ENCODE results near the gene NTM.

The NTM gene

DNA sequence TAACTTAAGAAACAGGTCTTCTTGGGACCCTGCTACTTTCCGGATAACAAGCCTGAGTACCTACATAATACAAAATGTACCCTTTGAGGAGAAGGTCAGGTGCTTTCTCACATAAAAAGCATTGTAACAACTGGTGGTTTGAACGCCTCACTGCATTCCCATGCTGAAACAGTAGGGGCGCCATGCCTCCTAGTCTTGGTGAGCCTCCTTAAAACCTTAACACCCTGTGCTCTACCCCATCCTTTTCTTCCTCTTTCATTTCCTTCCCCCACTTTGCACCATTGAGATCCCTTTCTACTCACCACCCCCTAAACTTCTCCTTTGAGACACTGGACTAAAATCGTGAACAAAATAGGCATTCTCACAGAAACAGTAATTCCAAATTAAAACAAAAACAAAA, 729.3 kb downstream of the NTM start:
- TF ChIP-seq SP2 (tag by site-specific recombination; IDR thresholded peaks at IDR 0.05) (no peak), ZBTB17 (tag by site-specific recombination; IDR thresholded peaks at IDR 0.05) (no peak), ZNF76 (tag by site-specific recombination; IDR thresholded peaks at IDR 0.05; ENCODE audit: borderline replicate concordance, low read depth) (no peak), ZNF664 (tag by site-specific recombination; IDR thresholded peaks at IDR 0.05) (no peak), ZBTB8A (tag by site-specific recombination; IDR thresholded peaks at IDR 0.05) (no peak), ZNF610 (tag by site-specific recombination; IDR thresholded peaks at IDR 0.05; ENCODE audit: borderline replicate concordance) (no peak), ZNF433 (tag by site-specific recombination; IDR thresholded peaks at IDR 0.05; ENCODE audit: low read depth) (no peak), ZNF112 (tag by site-specific recombination; IDR thresholded peaks at IDR 0.05) (no peak), ZNF626 (tag by site-specific recombination; IDR thresholded peaks at IDR 0.05) (no peak)
- TF ChIP-seq, protein P1, sequence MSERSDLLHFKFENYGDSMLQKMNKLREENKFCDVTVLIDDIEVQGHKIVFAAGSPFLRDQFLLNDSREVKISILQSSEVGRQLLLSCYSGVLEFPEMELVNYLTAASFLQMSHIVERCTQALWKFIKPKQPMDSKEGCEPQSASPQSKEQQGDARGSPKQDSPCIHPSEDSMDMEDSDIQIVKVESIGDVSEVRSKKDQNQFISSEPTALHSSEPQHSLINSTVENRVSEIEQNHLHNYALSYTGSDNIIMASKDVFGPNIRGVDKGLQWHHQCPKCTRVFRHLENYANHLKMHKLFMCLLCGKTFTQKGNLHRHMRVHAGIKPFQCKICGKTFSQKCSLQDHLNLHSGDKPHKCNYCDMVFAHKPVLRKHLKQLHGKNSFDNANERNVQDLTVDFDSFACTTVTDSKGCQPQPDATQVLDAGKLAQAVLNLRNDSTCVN (tag by site-specific recombination; optimal IDR thresholded peaks at IDR 0.05): no peak
- TF ChIP-seq, protein P2, sequence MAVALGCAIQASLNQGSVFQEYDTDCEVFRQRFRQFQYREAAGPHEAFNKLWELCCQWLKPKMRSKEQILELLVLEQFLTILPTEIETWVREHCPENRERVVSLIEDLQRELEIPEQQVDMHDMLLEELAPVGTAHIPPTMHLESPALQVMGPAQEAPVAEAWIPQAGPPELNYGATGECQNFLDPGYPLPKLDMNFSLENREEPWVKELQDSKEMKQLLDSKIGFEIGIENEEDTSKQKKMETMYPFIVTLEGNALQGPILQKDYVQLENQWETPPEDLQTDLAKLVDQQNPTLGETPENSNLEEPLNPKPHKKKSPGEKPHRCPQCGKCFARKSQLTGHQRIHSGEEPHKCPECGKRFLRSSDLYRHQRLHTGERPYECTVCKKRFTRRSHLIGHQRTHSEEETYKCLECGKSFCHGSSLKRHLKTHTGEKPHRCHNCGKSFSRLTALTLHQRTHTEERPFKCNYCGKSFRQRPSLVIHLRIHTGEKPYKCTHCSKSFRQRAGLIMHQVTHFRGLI (tag by site-specific recombination; IDR thresholded peaks at IDR 0.05): no peak
- TF ChIP-seq, protein P3, sequence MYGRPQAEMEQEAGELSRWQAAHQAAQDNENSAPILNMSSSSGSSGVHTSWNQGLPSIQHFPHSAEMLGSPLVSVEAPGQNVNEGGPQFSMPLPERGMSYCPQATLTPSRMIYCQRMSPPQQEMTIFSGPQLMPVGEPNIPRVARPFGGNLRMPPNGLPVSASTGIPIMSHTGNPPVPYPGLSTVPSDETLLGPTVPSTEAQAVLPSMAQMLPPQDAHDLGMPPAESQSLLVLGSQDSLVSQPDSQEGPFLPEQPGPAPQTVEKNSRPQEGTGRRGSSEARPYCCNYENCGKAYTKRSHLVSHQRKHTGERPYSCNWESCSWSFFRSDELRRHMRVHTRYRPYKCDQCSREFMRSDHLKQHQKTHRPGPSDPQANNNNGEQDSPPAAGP (tag by site-specific recombination; IDR thresholded peaks at IDR 0.05): no peak
- TF ChIP-seq, protein P4, sequence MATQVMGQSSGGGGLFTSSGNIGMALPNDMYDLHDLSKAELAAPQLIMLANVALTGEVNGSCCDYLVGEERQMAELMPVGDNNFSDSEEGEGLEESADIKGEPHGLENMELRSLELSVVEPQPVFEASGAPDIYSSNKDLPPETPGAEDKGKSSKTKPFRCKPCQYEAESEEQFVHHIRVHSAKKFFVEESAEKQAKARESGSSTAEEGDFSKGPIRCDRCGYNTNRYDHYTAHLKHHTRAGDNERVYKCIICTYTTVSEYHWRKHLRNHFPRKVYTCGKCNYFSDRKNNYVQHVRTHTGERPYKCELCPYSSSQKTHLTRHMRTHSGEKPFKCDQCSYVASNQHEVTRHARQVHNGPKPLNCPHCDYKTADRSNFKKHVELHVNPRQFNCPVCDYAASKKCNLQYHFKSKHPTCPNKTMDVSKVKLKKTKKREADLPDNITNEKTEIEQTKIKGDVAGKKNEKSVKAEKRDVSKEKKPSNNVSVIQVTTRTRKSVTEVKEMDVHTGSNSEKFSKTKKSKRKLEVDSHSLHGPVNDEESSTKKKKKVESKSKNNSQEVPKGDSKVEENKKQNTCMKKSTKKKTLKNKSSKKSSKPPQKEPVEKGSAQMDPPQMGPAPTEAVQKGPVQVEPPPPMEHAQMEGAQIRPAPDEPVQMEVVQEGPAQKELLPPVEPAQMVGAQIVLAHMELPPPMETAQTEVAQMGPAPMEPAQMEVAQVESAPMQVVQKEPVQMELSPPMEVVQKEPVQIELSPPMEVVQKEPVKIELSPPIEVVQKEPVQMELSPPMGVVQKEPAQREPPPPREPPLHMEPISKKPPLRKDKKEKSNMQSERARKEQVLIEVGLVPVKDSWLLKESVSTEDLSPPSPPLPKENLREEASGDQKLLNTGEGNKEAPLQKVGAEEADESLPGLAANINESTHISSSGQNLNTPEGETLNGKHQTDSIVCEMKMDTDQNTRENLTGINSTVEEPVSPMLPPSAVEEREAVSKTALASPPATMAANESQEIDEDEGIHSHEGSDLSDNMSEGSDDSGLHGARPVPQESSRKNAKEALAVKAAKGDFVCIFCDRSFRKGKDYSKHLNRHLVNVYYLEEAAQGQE (tag by site-specific recombination; IDR thresholded peaks at IDR 0.05): no peak
- TF ChIP-seq, protein P5, sequence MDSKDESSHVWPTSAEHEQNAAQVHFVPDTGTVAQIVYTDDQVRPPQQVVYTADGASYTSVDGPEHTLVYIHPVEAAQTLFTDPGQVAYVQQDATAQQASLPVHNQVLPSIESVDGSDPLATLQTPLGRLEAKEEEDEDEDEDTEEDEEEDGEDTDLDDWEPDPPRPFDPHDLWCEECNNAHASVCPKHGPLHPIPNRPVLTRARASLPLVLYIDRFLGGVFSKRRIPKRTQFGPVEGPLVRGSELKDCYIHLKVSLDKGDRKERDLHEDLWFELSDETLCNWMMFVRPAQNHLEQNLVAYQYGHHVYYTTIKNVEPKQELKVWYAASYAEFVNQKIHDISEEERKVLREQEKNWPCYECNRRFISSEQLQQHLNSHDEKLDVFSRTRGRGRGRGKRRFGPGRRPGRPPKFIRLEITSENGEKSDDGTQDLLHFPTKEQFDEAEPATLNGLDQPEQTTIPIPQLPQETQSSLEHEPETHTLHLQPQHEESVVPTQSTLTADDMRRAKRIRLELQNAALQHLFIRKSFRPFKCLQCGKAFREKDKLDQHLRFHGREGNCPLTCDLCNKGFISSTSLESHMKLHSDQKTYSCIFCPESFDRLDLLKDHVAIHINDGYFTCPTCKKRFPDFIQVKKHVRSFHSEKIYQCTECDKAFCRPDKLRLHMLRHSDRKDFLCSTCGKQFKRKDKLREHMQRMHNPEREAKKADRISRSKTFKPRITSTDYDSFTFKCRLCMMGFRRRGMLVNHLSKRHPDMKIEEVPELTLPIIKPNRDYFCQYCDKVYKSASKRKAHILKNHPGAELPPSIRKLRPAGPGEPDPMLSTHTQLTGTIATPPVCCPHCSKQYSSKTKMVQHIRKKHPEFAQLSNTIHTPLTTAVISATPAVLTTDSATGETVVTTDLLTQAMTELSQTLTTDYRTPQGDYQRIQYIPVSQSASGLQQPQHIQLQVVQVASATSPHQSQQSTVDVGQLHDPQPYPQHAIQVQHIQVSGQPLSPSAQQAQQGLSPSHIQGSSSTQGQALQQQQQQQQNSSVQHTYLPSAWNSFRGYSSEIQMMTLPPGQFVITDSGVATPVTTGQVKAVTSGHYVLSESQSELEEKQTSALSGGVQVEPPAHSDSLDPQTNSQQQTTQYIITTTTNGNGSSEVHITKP (tag by site-specific recombination; IDR thresholded peaks at IDR 0.05): no peak
- TF ChIP-seq, protein P6, sequence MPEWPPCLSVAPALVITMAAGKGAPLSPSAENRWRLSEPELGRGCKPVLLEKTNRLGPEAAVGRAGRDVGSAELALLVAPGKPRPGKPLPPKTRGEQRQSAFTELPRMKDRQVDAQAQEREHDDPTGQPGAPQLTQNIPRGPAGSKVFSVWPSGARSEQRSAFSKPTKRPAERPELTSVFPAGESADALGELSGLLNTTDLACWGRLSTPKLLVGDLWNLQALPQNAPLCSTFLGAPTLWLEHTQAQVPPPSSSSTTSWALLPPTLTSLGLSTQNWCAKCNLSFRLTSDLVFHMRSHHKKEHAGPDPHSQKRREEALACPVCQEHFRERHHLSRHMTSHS (tag by site-specific recombination; IDR thresholded peaks at IDR 0.05): no peak
- TF ChIP-seq, protein P7, sequence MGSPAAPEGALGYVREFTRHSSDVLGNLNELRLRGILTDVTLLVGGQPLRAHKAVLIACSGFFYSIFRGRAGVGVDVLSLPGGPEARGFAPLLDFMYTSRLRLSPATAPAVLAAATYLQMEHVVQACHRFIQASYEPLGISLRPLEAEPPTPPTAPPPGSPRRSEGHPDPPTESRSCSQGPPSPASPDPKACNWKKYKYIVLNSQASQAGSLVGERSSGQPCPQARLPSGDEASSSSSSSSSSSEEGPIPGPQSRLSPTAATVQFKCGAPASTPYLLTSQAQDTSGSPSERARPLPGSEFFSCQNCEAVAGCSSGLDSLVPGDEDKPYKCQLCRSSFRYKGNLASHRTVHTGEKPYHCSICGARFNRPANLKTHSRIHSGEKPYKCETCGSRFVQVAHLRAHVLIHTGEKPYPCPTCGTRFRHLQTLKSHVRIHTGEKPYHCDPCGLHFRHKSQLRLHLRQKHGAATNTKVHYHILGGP (tag by site-specific recombination; IDR thresholded peaks at IDR 0.05): no peak
- TF ChIP-seq, protein P8, sequence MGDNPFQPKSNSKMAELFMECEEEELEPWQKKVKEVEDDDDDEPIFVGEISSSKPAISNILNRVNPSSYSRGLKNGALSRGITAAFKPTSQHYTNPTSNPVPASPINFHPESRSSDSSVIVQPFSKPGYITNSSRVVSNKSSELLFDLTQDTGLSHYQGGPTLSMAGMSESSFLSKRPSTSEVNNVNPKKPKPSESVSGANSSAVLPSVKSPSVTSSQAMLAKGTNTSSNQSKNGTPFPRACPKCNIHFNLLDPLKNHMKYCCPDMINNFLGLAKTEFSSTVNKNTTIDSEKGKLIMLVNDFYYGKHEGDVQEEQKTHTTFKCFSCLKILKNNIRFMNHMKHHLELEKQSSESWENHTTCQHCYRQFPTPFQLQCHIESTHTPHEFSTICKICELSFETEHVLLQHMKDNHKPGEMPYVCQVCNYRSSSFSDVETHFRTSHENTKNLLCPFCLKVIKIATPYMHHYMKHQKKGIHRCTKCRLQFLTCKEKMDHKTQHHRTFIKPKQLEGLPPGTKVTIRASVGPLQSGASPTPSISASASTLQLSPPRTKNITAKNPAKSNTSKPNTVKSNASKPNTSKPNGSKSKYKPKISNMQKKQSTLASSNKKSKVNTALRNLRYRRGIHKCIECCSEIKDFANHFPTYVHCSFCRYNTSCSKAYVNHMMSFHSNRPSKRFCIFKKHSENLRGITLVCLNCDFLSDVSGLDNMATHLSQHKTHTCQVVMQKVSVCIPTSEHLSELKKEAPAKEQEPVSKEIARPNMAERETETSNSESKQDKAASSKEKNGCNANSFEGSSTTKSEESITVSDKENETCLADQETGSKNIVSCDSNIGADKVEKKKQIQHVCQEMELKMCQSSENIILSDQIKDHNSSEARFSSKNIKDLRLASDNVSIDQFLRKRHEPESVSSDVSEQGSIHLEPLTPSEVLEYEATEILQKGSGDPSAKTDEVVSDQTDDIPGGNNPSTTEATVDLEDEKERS (tag by site-specific recombination; IDR thresholded peaks at IDR 0.05): no peak
- Histone ChIP-seq H3K9me3 (ENCODE audit: control insufficient read depth, insufficient read depth, low read depth, low read length) (no peaks in the 10 kb centered on the region), H3K36me3 (ENCODE audit: control insufficient read depth in 2 of 2, insufficient read depth in 1 of 2, low read length in 2 of 2) (no peaks in the 10 kb centered on the region), H3K4me3 (ENCODE audit: low read depth, low read length) (no peak overlapping the region), H3K4me1 (ENCODE audit: control insufficient read depth, insufficient read depth, low read length) (no peaks in the 10 kb centered on the region), H3K27ac (ENCODE audit: extremely low read depth, low read depth, low read length) (no peak overlapping the region)
- CTCF ChIA-PET: interaction anchor here (0.5 to 2.0 kb wide), 12 partner anchors 13 to 1918 kb away, joined by 3 to 8 read pairs (median 3); no protein-coding TSS in a partner anchor
- POLR2A ChIA-PET: no interaction called here

Measured in HEK293 (cell line).